Keratinocyte (primary cell): Measurements from ENCODE around the gene SIPA1L3. TPM values are rescaled to one million over a fixed set of nuclear protein-coding genes. Genes with fewer than 3 reads are reported as not detected.

Experiments
- DNase-seq: peaks from one replicate; pipeline ENCODE4 v3.0.0-alpha.2; 2011; ENCODE audit warnings: low read depth, missing footprints, low spot score
- FAIRE-seq: peaks from 2 replicates; lab custom pipeline; 2011; peaks lifted over from hg19 to GRCh38; lab: Jason Lieb, UNC
- H2AFZ ChIP-seq: 2 replicates; pipeline ENCODE4 v1.6.0; 2012; ENCODE audit warnings: low read length, control low read depth, inconsistent platforms; ENCODE audit not compliant: control insufficient read depth
- H3K27ac ChIP-seq: 2 replicates; pipeline ENCODE4 v1.5.1; 2011; ENCODE audit warnings: low read length; ENCODE audit not compliant: control insufficient read depth, insufficient read depth
- H3K27me3 ChIP-seq: 3 replicates; pipeline ENCODE4 v1.6.0; 2011; ENCODE audit warnings: low read length; ENCODE audit not compliant: control insufficient read depth, insufficient read depth; ENCODE audit errors: extremely low read depth
- H3K36me3 ChIP-seq, 2 experiments: 2 replicates in 1 of 2; 3 replicates in 1 of 2; pipeline ENCODE4 v1.5.1; 2011; ENCODE audit warnings: low read length in 2 of 2, mild to moderate bottlenecking in 1 of 2; ENCODE audit not compliant: control insufficient read depth in 2 of 2, insufficient read depth in 2 of 2; ENCODE audit errors: extremely low read depth in 1 of 2
- H3K4me1 ChIP-seq: 3 replicates; pipeline ENCODE4 v1.5.1; 2011; ENCODE audit warnings: low read length; ENCODE audit not compliant: control insufficient read depth, insufficient read depth; ENCODE audit errors: extremely low read depth
- H3K4me2 ChIP-seq: 3 replicates; pipeline ENCODE4 v1.6.0; 2011; ENCODE audit warnings: low read depth, low read length; ENCODE audit not compliant: control insufficient read depth, insufficient read depth; ENCODE audit errors: extremely low read depth
- H3K4me3 ChIP-seq, 3 experiments: fragments of 200-600 bp in 1 of 3; sonication (generic) in 1 of 3; 2 replicates in 2 of 3; 3 replicates in 1 of 3; pipeline ENCODE4 v1.5.1; 2011 to 2016; ENCODE audit warnings: low read length in 3 of 3, mild to moderate bottlenecking in 3 of 3, control low read depth in 2 of 3, inconsistent platforms in 1 of 3, low read depth in 1 of 3, mixed read lengths in 1 of 3, mixed run types in 1 of 3, moderate library complexity in 1 of 3; ENCODE audit not compliant: control insufficient read depth in 2 of 3, insufficient read depth in 2 of 3; ENCODE audit errors: extremely low read depth in 1 of 3
- H3K79me2 ChIP-seq: 2 replicates; pipeline ENCODE4 v1.6.0; 2012; ENCODE audit warnings: low read length; ENCODE audit not compliant: control insufficient read depth, insufficient read depth
- H3K9ac ChIP-seq: 3 replicates; pipeline ENCODE4 v1.6.0; 2011; ENCODE audit warnings: low read length; ENCODE audit not compliant: control insufficient read depth, insufficient read depth; ENCODE audit errors: extremely low read depth
- H3K9me1 ChIP-seq: 3 replicates; pipeline ENCODE4 v1.6.0; 2011; ENCODE audit warnings: low read length; ENCODE audit not compliant: control insufficient read depth, insufficient read depth; ENCODE audit errors: extremely low read depth
- H3K9me3 ChIP-seq: 2 replicates; pipeline ENCODE4 v1.5.1; 2012; ENCODE audit warnings: low read depth, low read length; ENCODE audit not compliant: control insufficient read depth
- H4K20me1 ChIP-seq: 3 replicates; pipeline ENCODE4 v1.6.0; 2011; ENCODE audit warnings: low read length; ENCODE audit not compliant: control insufficient read depth, insufficient read depth; ENCODE audit errors: extremely low read depth
- CTCF ChIP-seq, 3 experiments: IDR thresholded peaks in 1 of 3; conservative IDR thresholded peaks in 1 of 3; optimal IDR thresholded peaks in 1 of 3; 2 replicates in 2 of 3; 3 replicates in 1 of 3; pipeline versions ENCODE3 to v1.5.1; 2011; ENCODE audit warnings: low read length in 3 of 3, mild to moderate bottlenecking in 3 of 3, moderate library complexity in 2 of 3, control low read depth in 1 of 3, inconsistent platforms in 1 of 3; ENCODE audit not compliant: insufficient read depth in 2 of 3; ENCODE audit errors: extremely low read depth in 1 of 3
- EZH2 ChIP-seq: IDR thresholded peaks from one replicate; pipeline ENCODE4 v1.6.1; 2012; ENCODE audit warnings: inconsistent platforms, mild to moderate bottlenecking, low read length, moderate library complexity
- dilution Hi-C: fragments of 300-500 bp; cut with MboI; formaldehyde crosslinking; loops from one replicate; pipeline ENCODE4 v1.7.0; 2020; ENCODE audit warnings: low sequenced_read_pairs; ENCODE audit not compliant: extremely low pct_ligation_motif_present
- polyA plus RNA-seq, 5 experiments: library from polyadenylated mRNA; depleted of rRNA in 3 of 5; stranded (reverse) in 3 of 5; stranded (forward) in 1 of 5; unstranded in 1 of 5; fragments of >200 nt; gene quantifications; 1 replicate in 1 of 5; 2 replicates in 3 of 5; 3 replicates in 1 of 5; pipeline versions ENCODE4 v1.2.1 to v1.2.3, GENCODE V29; 2011 to 2012; ENCODE audit warnings: missing spikeins in 2 of 5, low read depth in 1 of 5, low replicate concordance in 1 of 5

Gene SIPA1L3
- polyA plus RNA-seq, 1 donor (not counting 4 experiments of a cell fraction or from before 2014, with no cell fraction given), result 8.0 TPM

- Histone ChIP-seq H3K4me3 (no peak overlapping the region), H2AFZ (no peak overlapping the region), H3K9ac (no peak overlapping the region), H3K27ac (no peak overlapping the region), H3K9me3 (no peaks in the 10 kb centered on the region), H3K9me1 (no peaks in the 10 kb centered on the region), H3K4me1 (no peaks in the 10 kb centered on the region), H4K20me1 (no peaks in the 10 kb centered on the region), H3K36me3 (peaks cover 0 to 5% of the 10 kb centered on the region in 2 experiments), H3K27me3 (no peaks in the 10 kb centered on the region), H3K79me2 (no peaks in the 10 kb centered on the region), H3K4me2 (no peak overlapping the region)
- dilution Hi-C loops, result no loop called here
- TF ChIP-seq CTCF (optimal IDR thresholded peaks at IDR 0.05 in 1 of 3, IDR thresholded peaks at IDR 0.05 in 1 of 3, conservative IDR thresholded peaks at IDR 0.05 in 1 of 3; ENCODE audit: extremely low read depth in 1 of 3, insufficient read depth in 2 of 3, low read length in 3 of 3) (no peak), EZH2 (no peak)
- FAIRE-seq (no peak), DNase-seq (no peak)
Measured at GRCh38 chr19:38125238-38125637, 218.2 kb downstream of the SIPA1L3 start.

DNA sequence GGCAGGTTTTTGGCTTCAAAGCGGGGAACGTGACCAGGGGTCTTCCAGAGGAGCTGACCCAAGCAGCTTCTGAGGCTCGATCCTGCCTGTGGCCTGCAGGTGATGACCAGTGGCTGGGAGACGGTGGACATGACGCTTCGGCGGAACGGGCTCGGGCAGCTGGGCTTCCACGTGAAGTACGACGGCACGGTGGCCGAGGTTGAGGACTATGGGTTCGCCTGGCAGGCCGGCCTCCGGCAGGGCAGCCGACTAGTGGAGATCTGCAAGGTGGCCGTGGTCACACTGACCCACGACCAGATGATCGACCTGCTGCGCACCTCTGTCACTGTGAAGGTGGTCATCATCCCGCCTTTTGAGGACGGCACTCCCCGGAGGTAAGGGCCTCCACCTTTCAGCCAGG is 223.4 kb downstream of the SIPA1L3 start:
- FAIRE-seq (no peak), DNase-seq (no peak)
- Histone ChIP-seq H4K20me1 (no peaks in the 10 kb centered on the region), H3K4me1 (peaks cover 8% of the 10 kb centered on the region), H3K9ac (no peak overlapping the region), H3K9me1 (peaks cover 5% of the 10 kb centered on the region), H3K9me3 (no peaks in the 10 kb centered on the region), H3K79me2 (no peaks in the 10 kb centered on the region), H2AFZ (no peak overlapping the region), H3K27ac (no peak overlapping the region), H3K27me3 (no peaks in the 10 kb centered on the region), H3K4me3 (no peak overlapping the region), H3K36me3 (peaks cover 0 to 7% of the 10 kb centered on the region in 2 experiments), H3K4me2 (no peak overlapping the region)
- TF ChIP-seq EZH2 (no peak), CTCF (optimal IDR thresholded peaks at IDR 0.05 in 1 of 3, IDR thresholded peaks at IDR 0.05 in 1 of 3, conservative IDR thresholded peaks at IDR 0.05 in 1 of 3; ENCODE audit: extremely low read depth in 1 of 3, insufficient read depth in 2 of 3, low read length in 3 of 3) (no peak)
- dilution Hi-C loops, result no loop called here
